B cell (primary cell): ENCODE results near the gene CTNNA2. TPM values are rescaled to one million over a fixed set of nuclear protein-coding genes. Genes with fewer than 3 reads are reported as not detected.

Source experiments
- ATAC-seq: fragments of 200-7000 bp; cut with Tn5 transposase; one replicate; pipeline ENCODE4 v1.10.0; 2021; ENCODE audit warnings: low read depth, mild to moderate bottlenecking, moderate number of reproducible peaks, moderate library complexity
- CTCF ChIA-PET: fragments of 350-600 bp; sonication (Branson Sonifier 250); formaldehyde crosslinking; loops from one replicate; lab custom pipeline; 2021; ENCODE audit warnings: antibody characterized with exemption, inconsistent platforms; lab: Charles Lee
- POLR2A ChIA-PET: fragments of 350-600 bp; sonication (Branson Sonifier 250); formaldehyde crosslinking; loops from one replicate; lab custom pipeline; 2021; ENCODE audit warnings: antibody characterized with exemption; lab: Charles Lee
- DNase-seq: peaks from one replicate; pipeline ENCODE4 v3.0.0; 2013
- H2AFZ ChIP-seq: 2 replicates; pipeline ENCODE4 v1.6.1; 2012; ENCODE audit warnings: mild to moderate bottlenecking, low read depth, low read length; ENCODE audit not compliant: insufficient read depth, poor library complexity, severe bottlenecking
- H3K27ac ChIP-seq, 2 donors: 1 replicate in 1 of 2; 2 replicates in 1 of 2; pipeline ENCODE4 v1.5.1; 2012 to 2013; ENCODE audit warnings: low read length in 2 of 2, mild to moderate bottlenecking in 2 of 2, moderate library complexity in 1 of 2
- H3K27me3 ChIP-seq, 4 experiments: fragments of 200-600 bp in 1 of 4; sonication (generic) in 1 of 4; replicated peaks in 1 of 4; 1 replicate in 2 of 4; 2 replicates in 2 of 4; pipeline versions ENCODE4 v1.6.1 to v1.7.0; 2013 to 2016; ENCODE audit warnings: low read length in 3 of 4, mild to moderate bottlenecking in 2 of 4, mixed read lengths in 1 of 4, moderate library complexity in 1 of 4; ENCODE audit not compliant: insufficient read depth in 4 of 4, control insufficient read depth in 3 of 4; ENCODE audit errors: control extremely low read depth in 1 of 4
- H3K36me3 ChIP-seq, 2 experiments: replicated peaks in 1 of 2; 1 replicate in 1 of 2; 2 replicates in 1 of 2; pipeline versions ENCODE4 v1.6.1 to v1.7.1; 2013; ENCODE audit warnings: low read length in 1 of 2; ENCODE audit not compliant: insufficient read depth in 2 of 2, control insufficient read depth in 1 of 2; ENCODE audit errors: control extremely low read depth in 1 of 2, extremely low read depth in 1 of 2
- H3K4me1 ChIP-seq, 2 donors: fragments of 200-600 bp in 1 of 2; sonication (generic) in 1 of 2; 1 replicate in 1 of 2; 2 replicates in 1 of 2; pipeline versions ENCODE4 v1.5.1 to v1.6.1; 2013 to 2017; ENCODE audit warnings: low read length in 2 of 2; ENCODE audit not compliant: control insufficient read depth in 2 of 2, insufficient read depth in 2 of 2
- H3K4me2 ChIP-seq: replicated peaks from 2 replicates; pipeline ENCODE3; 2012; ENCODE audit warnings: mild to moderate bottlenecking, low read depth, low read length; ENCODE audit not compliant: poor library complexity, severe bottlenecking
- H3K4me3 ChIP-seq, 5 experiments: fragments of 200-600 bp in 1 of 5; sonication (generic) in 1 of 5; 1 replicate in 3 of 5; 2 replicates in 2 of 5; pipeline versions ENCODE4 v1.5.1 to v1.7.0; 2011 to 2016; ENCODE audit warnings: low read length in 4 of 5, mild to moderate bottlenecking in 4 of 5, low read depth in 2 of 5, control low read depth in 1 of 5, moderate library complexity in 1 of 5; ENCODE audit not compliant: insufficient read depth in 1 of 5; ENCODE audit errors: control extremely low read depth in 1 of 5, extremely low read depth in 1 of 5
- H3K79me2 ChIP-seq: fragments of 200-600 bp; sonication (generic); one replicate; pipeline ENCODE4 v1.6.0; 2016; ENCODE audit warnings: low read length; ENCODE audit not compliant: control insufficient read depth, insufficient read depth
- H3K9ac ChIP-seq: fragments of 200-600 bp; sonication (generic); 2 replicates; pipeline ENCODE4 v1.6.1; 2017; ENCODE audit warnings: mild to moderate bottlenecking, low read length, moderate library complexity
- H3K9me3 ChIP-seq, 3 donors: one replicate each; pipeline versions ENCODE4 v1.6.1 to v1.7.1; 2013; ENCODE audit warnings: low read length in 2 of 3; ENCODE audit not compliant: control insufficient read depth in 2 of 3, insufficient read depth in 1 of 3; ENCODE audit errors: control extremely low read depth in 1 of 3
- H4K20me1 ChIP-seq: 2 replicates; pipeline ENCODE4 v1.6.0; 2012; ENCODE audit warnings: mild to moderate bottlenecking, low read length; ENCODE audit not compliant: insufficient read depth, control insufficient read depth, poor library complexity, severe bottlenecking
- H3K27ac Mint-ChIP-seq: one replicate; pipeline ENCODE4 v1.8.0; 2021; ENCODE audit warnings: mixed read lengths
- H3K27me3 Mint-ChIP-seq: one replicate; pipeline ENCODE4 v1.8.0; 2021; ENCODE audit warnings: mixed read lengths
- H3K4me1 Mint-ChIP-seq: one replicate; pipeline ENCODE4 v1.8.0; 2021; ENCODE audit warnings: mixed read lengths
- H3K4me3 Mint-ChIP-seq: one replicate; pipeline ENCODE4 v1.8.0; 2021; ENCODE audit warnings: mixed read lengths
- H3K9me3 Mint-ChIP-seq: one replicate; pipeline ENCODE4 v1.8.0; 2022; ENCODE audit warnings: mixed read lengths; ENCODE audit not compliant: insufficient read depth
- CTCF ChIP-seq: fragments of 200-600 bp; IDR thresholded peaks from one replicate; pipeline ENCODE4 v1.8.0; 2022; ENCODE audit warnings: antibody characterized with exemption, mild to moderate bottlenecking
- EZH2 ChIP-seq: IDR thresholded peaks from 2 replicates; pipeline ENCODE4 v1.6.1; 2012; ENCODE audit warnings: borderline replicate concordance, low read depth, mild to moderate bottlenecking, moderate library complexity, low read length; ENCODE audit not compliant: insufficient read depth, poor library complexity, severe bottlenecking
- WGBS: methylation state at CpG from one replicate; pipeline ENCODE4 v1.1.5; 2013; ENCODE audit warnings: missing lambda C conversion rate; ENCODE audit not compliant: insufficient coverage; 5-methylcytosine and 5-hydroxymethylcytosine counted together
- intact Hi-C: fragments of 100-400 bp; cut with micrococcal nuclease; formaldehyde crosslinking; loops from one replicate; pipeline ENCODE4 v1.10.0; 2022
- polyA plus RNA-seq: library from polyadenylated mRNA; depleted of rRNA; stranded (reverse); fragments of >200 nt; gene quantifications from 2 replicates; pipeline ENCODE4 v1.2.3, GENCODE V29; 2012
- total RNA-seq, 2 donors: library from RNA; stranded (reverse); fragments of 120-200 nt in 1 of 2; gene quantifications; 1 replicate in 1 of 2; 2 replicates in 1 of 2; pipeline versions ENCODE4 v1.2.3 to v1.2.4, GENCODE V29; 2013 to 2022

CTNNA2 gene
- total and polyA plus RNA-seq, 2 donors (not counting 1 experiment from before 2014, with no cell fraction given): not detected

GRCh38 chr2:80167284-80167808 lies 654.5 kb downstream of the CTNNA2 start:
- Mint-ChIP-seq H3K4me3 (no peak overlapping the region), H3K9me3 (no peaks in the 10 kb centered on the region), H3K27me3 (no peaks in the 10 kb centered on the region), H3K27ac (no peak overlapping the region), H3K4me1 (no peaks in the 10 kb centered on the region)
- DNase-seq (no peak), ATAC-seq (no peak)
- H3K4me3 ChIP-seq: no peak overlapping the region
- no peaks in the 10 kb centered on the region for H3K4me1 ChIP-seq
- no peak overlapping the region for H3K9ac ChIP-seq
- intact Hi-C loops: no loop called here
- no peaks in the 10 kb centered on the region for H3K36me3 ChIP-seq
- WGBS: no CpG with 5 or more reads among the region's 1 CpG
- ChIA-PET CTCF (no interaction called here), POLR2A (no interaction called here)
- no peak overlapping the region for H3K4me2 ChIP-seq
- H3K9me3 ChIP-seq: peaks cover 0 to 6% (median 0%) of the 10 kb centered on the region in 3 donors
- no peaks in the 10 kb centered on the region for H3K79me2 ChIP-seq
- no peak overlapping the region for H2AFZ ChIP-seq
- TF ChIP-seq EZH2: no peak
- TF ChIP-seq CTCF: no peak
- no peak overlapping the region for H3K27ac ChIP-seq
- no peaks in the 10 kb centered on the region for H4K20me1 ChIP-seq
- no peaks in the 10 kb centered on the region for H3K27me3 ChIP-seq

GRCh38 chr2:80168037-80168436 lies 655.2 kb downstream of the CTNNA2 start:
- Histone ChIP-seq H3K36me3 (no peaks in the 10 kb centered on the region), H3K9me3 (peaks cover 0 to 6% (median 0%) of the 10 kb centered on the region in 3 donors), H4K20me1 (no peaks in the 10 kb centered on the region), H3K4me3 (no peak overlapping the region), H3K27me3 (no peaks in the 10 kb centered on the region), H3K27ac (no peak overlapping the region), H2AFZ (no peak overlapping the region), H3K4me1 (no peaks in the 10 kb centered on the region), H3K9ac (no peak overlapping the region), H3K4me2 (no peak overlapping the region), H3K79me2 (no peaks in the 10 kb centered on the region)
- H3K27ac Mint-ChIP-seq: no peak overlapping the region
- ChIA-PET CTCF (no interaction called here), POLR2A (no interaction called here)
- peaks cover 2% of the 10 kb centered on the region for H3K9me3 Mint-ChIP-seq
- H3K4me1 Mint-ChIP-seq: no peaks in the 10 kb centered on the region
- intact Hi-C loops: no loop called here
- ATAC-seq: no peak
- H3K4me3 Mint-ChIP-seq: no peak overlapping the region
- no peaks in the 10 kb centered on the region for H3K27me3 Mint-ChIP-seq
- no CpG with 5 or more reads among the region's 2 CpGs for WGBS
- TF ChIP-seq CTCF: no peak
- TF ChIP-seq EZH2: no peak
- no peak for DNase-seq
